ENCODE results near the gene GABBR2.
"Not testable (repeated sequence)": the region's sequence is repeated elsewhere in the genome, so short reads cannot be mapped to it uniquely, and the experiment has no call there.

GABBR2 gene

DNA sequence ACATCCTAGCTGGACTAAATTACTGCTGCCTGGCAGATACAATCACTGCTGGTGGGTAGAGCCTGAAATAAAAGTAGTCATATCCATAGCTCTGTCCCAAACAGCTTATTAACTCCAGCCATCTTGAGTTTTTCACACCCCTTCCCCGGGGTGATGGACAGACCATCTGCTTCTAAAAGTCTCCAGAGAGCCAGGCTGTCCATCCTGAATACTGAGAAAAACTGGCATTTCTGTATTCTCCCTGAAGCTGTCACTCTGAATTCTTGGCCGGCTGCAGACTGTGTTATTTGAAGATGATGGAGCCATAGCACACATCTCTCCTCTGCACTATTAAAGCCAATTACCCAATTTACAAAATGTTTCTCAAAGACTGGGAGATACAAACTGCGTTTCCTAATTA is 118.6 kb downstream of the GABBR2 start:
- H3K4me3 ChIP-seq (ENCODE audit: low read depth, low read length) = no peak overlapping the region
- TF ChIP-seq, protein P1, sequence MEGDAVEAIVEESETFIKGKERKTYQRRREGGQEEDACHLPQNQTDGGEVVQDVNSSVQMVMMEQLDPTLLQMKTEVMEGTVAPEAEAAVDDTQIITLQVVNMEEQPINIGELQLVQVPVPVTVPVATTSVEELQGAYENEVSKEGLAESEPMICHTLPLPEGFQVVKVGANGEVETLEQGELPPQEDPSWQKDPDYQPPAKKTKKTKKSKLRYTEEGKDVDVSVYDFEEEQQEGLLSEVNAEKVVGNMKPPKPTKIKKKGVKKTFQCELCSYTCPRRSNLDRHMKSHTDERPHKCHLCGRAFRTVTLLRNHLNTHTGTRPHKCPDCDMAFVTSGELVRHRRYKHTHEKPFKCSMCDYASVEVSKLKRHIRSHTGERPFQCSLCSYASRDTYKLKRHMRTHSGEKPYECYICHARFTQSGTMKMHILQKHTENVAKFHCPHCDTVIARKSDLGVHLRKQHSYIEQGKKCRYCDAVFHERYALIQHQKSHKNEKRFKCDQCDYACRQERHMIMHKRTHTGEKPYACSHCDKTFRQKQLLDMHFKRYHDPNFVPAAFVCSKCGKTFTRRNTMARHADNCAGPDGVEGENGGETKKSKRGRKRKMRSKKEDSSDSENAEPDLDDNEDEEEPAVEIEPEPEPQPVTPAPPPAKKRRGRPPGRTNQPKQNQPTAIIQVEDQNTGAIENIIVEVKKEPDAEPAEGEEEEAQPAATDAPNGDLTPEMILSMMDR (IDR thresholded peaks at IDR 0.05; ENCODE audit: borderline replicate concordance, insufficient read depth, low read depth, low read length) = no peak

DNA sequence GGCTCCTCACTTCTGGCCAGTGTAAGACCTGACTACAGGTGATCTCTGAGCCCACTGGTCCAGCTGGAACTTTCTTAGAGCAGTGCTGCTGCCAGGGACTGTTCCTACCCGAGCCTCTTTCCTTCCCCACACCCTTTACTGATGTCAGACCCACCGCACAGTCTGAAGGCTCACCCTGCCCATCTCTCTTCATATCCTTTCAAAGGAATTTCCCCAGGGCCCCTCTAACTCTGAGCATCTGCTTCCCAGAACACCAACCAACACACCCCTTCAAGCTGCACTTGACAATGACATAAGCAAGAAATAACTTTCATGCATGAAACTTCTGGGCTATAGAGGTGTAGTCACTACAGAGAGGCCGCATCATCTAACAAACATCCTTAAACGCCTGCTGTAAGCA is 119.6 kb downstream of the GABBR2 start:
- TF ChIP-seq, protein P1 (IDR thresholded peaks at IDR 0.05; ENCODE audit: borderline replicate concordance, insufficient read depth, low read depth, low read length) = no peak
- H3K4me3 ChIP-seq (ENCODE audit: low read depth, low read length) = no peak overlapping the region

DNA sequence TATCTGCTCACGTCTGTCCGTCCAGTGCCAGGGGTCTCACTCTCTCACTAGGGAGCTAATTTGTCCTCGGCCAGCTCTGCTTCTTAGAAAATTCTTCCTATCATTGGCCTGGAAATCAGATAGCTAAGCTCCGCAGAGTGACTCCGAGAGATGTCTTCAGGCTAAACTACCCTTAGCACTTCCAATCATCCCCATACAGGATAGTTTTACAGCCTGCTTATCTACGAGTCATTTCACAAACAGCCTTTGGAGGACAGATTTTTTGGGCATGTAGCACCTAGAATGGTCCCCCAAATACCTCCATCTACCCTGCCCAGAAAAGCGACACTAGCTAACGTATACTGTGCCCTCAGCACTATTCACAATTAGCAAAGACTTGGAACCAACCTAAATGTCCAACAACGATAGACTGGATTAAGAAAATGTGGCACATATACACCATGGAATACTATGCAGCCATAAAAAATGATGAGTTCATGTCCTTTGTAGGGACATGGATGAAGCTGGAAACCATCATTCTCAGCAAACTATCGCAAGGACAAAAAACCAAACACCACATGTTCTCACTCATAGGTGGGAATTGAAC is 123.8 kb downstream of the GABBR2 start:
- not testable (repeated sequence) for H3K4me3 ChIP-seq (ENCODE audit: low read depth, low read length)

DNA sequence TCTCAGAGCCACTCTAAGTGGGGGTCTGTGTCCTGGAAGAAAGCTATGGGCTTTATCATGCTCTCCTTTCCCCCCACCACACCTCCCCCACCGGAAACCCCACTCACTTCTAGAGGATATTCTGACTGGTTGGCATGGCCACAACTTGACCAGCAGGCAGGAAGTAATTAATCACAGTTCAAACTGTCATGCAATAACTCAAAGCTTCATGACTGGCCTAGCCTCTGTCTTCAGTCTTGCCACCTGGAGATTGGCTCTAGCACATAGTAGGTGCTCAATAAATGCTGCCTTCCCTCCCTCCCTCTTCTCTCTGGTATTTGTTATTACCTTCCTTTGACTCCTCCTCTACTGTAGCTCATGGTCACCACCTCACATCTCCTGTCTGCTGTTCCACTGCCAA is 124.7 kb downstream of the GABBR2 start:
- TF ChIP-seq, protein P1 (IDR thresholded peaks at IDR 0.05; ENCODE audit: borderline replicate concordance, insufficient read depth, low read depth, low read length) = no peak

DNA sequence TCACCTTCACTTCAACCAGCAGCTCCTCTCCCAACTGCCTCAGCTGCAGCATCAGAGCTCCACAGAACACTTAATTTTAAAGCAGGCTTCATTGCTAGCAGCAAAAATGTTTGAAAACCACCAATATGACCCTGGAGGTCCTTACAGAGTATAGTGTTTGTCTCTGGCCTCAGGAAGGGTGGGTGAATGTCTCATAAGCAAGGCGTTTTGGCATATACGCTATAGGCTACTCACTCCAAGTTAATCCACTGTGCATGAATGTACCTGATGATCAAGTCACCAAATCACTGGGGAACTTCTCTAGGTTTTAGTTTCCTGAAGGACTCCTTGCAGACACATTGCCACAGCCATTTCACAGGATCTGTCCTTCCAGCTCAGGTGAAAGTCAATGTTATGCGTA is 125.3 kb downstream of the GABBR2 start:
- TF ChIP-seq, protein P1 (IDR thresholded peaks at IDR 0.05; ENCODE audit: borderline replicate concordance, insufficient read depth, low read depth, low read length) = no peak

More for the DNA sequence above, 124.7 kb downstream of the GABBR2 start:
- no peak overlapping the region for H3K4me3 ChIP-seq (ENCODE audit: low read depth, low read length)

DNA sequence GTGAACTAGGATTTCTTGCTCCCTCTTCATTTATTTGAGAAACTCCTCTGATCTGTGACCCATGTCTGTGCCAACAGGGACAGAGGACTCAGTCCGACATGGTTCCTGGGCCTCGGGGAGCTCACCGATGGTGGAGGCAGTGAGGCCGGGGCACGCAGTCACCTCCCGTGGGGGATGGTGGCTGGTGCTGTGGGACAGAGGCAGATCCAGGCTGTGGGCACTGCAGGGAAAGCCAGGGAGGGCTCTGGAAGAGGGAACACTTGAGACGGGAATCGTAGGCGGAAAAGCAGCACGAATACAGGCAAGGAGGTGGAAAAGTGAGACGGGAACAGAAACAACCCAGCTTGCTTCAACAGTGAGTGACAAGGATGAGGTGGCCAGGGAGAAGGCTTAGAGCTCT is 127.8 kb downstream of the GABBR2 start:
- TF ChIP-seq, protein P1 (IDR thresholded peaks at IDR 0.05; ENCODE audit: borderline replicate concordance, insufficient read depth, low read depth, low read length) = no peak
- no peak overlapping the region for H3K4me3 ChIP-seq (ENCODE audit: low read depth, low read length)

More for the DNA sequence above, 125.3 kb downstream of the GABBR2 start:
- H3K4me3 ChIP-seq (ENCODE audit: low read depth, low read length) = no peak overlapping the region

DNA sequence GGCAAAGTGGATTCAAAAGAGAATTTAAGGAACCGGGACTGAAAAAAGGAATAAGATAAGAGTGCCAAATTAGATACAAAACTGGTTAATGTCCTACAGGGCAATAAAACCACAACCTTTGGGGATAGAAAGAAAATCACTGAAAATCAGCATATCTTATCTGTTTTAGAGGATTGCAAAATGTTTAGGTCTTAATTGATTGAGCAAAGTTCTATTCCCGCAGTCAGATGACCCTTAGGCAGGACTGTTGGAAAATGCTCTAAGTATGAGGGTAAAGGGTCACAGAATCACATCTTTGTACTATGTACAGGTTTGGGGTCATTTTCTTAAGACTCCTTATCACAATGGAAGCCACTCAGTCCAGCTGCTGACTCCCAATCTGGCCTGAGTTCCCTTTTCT is 129.0 kb downstream of the GABBR2 start:
- TF ChIP-seq, protein P1 (IDR thresholded peaks at IDR 0.05; ENCODE audit: borderline replicate concordance, insufficient read depth, low read depth, low read length) = no peak
- H3K4me3 ChIP-seq (ENCODE audit: low read depth, low read length) = no peak overlapping the region

DNA sequence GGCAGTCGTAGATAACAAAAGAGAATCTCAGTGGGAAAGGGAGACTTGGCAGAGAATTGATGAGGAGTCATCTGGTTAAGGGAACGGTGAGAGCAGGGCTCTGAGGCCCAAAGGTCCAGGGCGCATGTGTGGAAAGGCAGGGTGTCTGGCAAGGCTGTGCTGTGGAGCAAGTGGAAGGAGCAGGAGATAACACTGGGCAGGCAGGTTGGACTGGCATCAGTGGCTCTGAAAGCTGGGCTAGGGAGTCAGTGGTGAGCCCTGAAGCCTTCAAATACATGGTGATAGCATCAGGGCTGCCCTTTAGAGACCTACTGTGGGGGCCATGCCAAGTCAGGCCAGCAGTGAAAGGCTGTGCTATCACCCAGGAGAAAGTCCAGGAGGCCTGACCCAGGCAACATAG is 131.3 kb downstream of the GABBR2 start:
- TF ChIP-seq, protein P1 (IDR thresholded peaks at IDR 0.05; ENCODE audit: borderline replicate concordance, insufficient read depth, low read depth, low read length) = no peak
- H3K4me3 ChIP-seq (ENCODE audit: low read depth, low read length) = no peak overlapping the region

All from GM12875 (cell line).